Skeletal muscle tissue (tissue), 5 donors: ENCODE measurements around the gene MLLT6. TPM values are rescaled to one million over a fixed set of nuclear protein-coding genes. Genes with fewer than 3 reads are reported as not detected.

Experiments
- H3K27ac ChIP-seq: one replicate; pipeline ENCODE4 v1.7.0; 2013; ENCODE audit warnings: mild to moderate bottlenecking, low read depth, low read length, inconsistent platforms
- H3K27me3 ChIP-seq, 3 donors: one replicate each; pipeline ENCODE4 v1.7.0; 2013; ENCODE audit warnings: low read length in 3 of 3; ENCODE audit not compliant: control insufficient read depth in 3 of 3, insufficient read depth in 3 of 3
- H3K36me3 ChIP-seq, 3 donors: one replicate each; pipeline ENCODE4 v1.7.0; 2013; ENCODE audit warnings: low read length in 3 of 3; ENCODE audit not compliant: control insufficient read depth in 3 of 3, insufficient read depth in 3 of 3
- H3K4me1 ChIP-seq, 3 donors: one replicate each; pipeline ENCODE4 v1.7.0; 2013; ENCODE audit warnings: low read length in 3 of 3, mild to moderate bottlenecking in 3 of 3; ENCODE audit not compliant: control insufficient read depth in 3 of 3, insufficient read depth in 3 of 3
- H3K4me3 ChIP-seq, 3 donors: one replicate each; pipeline ENCODE4 v1.7.0; 2013; ENCODE audit warnings: low read length in 3 of 3
- H3K9ac ChIP-seq, 3 donors: one replicate each; pipeline ENCODE4 v1.7.0; 2013; ENCODE audit warnings: low read length in 3 of 3, mild to moderate bottlenecking in 3 of 3, moderate library complexity in 2 of 3, low read depth in 1 of 3
- H3K9me3 ChIP-seq, 3 donors: one replicate each; pipeline ENCODE4 v1.7.0; 2013; ENCODE audit warnings: low read length in 3 of 3; ENCODE audit not compliant: control insufficient read depth in 3 of 3
- small RNA-seq: library from RNA; depleted of rRNA; stranded (forward); fragments of <200 nt; gene quantifications from one replicate; pipeline ENCODE3, GENCODE V24; 2014
- total RNA-seq: library from RNA; depleted of rRNA; stranded (reverse); fragments of >200 nt; gene quantifications from one replicate; pipeline ENCODE4 v1.2.3, GENCODE V29; 2014
- donor health status: Osteomylitis.

The MLLT6 gene
- total RNA-seq, 1 donor from 2014 or later, result 16.2 TPM

DNA sequence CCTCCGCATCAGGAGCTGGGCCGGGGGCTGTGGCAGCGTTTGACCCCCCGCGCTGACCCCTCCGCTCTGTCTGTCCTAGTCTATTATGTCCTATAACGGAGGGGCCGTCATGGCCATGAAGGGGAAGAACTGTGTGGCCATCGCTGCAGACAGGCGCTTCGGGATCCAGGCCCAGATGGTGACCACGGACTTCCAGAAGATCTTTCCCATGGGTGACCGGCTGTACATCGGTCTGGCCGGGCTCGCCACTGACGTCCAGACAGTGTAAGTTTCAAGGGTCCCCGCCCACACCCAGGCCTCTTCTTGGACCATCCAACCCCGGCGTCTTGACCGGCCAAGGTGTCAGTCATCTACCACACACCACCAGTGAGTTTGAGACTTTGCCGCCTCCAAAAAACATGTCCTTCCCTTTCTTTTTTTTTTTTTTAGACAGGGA, 48.0 kb downstream of the MLLT6 start:
- Histone ChIP-seq H3K4me1 (peaks cover 36 to 56% (median 45%) of the 10 kb centered on the region in 3 donors), H3K9me3 (no peaks in the 10 kb centered on the region), H3K4me3 (peak overlapping the region; percentile 98 to 99 (median 99)), H3K27ac (peak overlapping the region; percentile 94), H3K27me3 (peaks cover 0 to 38% (median 29%) of the 10 kb centered on the region in 3 donors), H3K9ac (peak overlapping the region; percentile 97 to 98 (median 97)), H3K36me3 (peaks cover 16 to 21% (median 18%) of the 10 kb centered on the region in 3 donors)

DNA sequence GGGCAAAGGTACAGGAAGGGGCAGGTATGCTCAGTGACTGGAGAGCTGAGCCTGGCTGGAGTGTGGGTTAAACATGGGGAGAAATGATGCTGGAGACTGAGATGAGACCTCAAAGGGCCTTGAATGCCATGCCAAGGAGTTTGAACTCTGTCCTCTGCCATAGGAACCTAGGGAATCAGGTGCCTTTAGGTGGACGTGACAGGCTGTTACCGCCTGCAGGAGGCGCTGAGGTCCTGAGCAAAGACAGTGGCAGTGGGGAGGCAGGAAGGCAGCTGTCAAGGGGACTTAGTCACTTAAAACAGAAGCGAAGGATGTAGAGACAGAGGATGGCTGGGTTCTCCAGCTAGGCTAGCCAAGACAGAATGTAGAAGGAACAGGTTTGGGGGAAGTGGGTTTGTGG, 56.5 kb downstream of the MLLT6 start:
- no peak overlapping the region for H3K27ac ChIP-seq
- no peaks in the 10 kb centered on the region for H3K9me3 ChIP-seq
- no peaks in the 10 kb centered on the region for H3K4me1 ChIP-seq
- H3K4me3 ChIP-seq, result no peak overlapping the region
- H3K27me3 ChIP-seq, result no peaks in the 10 kb centered on the region
- peak overlapping the region in 1 of 3 donors; percentile 8 for H3K9ac ChIP-seq
- H3K36me3 ChIP-seq, result peaks cover 54 to 63% (median 61%) of the 10 kb centered on the region in 3 donors

DNA sequence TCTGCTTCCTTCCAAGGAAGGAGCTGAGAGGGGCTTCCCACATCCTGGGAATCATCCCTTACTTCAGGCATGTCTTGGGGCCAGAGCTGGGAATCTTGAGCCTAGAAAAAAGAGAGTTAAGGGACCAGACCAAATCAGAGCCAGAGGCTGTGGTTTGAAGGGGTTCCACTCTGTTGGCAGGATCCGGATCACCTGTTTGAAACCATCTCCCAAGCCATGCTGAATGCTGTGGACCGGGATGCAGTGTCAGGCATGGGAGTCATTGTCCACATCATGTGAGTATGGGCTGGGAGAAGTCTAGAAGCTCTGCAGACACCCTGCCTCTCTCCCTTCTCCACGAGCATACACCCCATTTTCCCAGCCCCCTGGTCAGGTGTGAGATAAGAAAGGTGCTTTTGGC, 57.2 kb downstream of the MLLT6 start:
- Histone ChIP-seq H3K27me3 (no peaks in the 10 kb centered on the region), H3K4me3 (no peak overlapping the region), H3K9ac (no peak overlapping the region), H3K9me3 (no peaks in the 10 kb centered on the region), H3K36me3 (peaks cover 58 to 69% (median 65%) of the 10 kb centered on the region in 3 donors), H3K27ac (no peak overlapping the region), H3K4me1 (no peaks in the 10 kb centered on the region)

DNA sequence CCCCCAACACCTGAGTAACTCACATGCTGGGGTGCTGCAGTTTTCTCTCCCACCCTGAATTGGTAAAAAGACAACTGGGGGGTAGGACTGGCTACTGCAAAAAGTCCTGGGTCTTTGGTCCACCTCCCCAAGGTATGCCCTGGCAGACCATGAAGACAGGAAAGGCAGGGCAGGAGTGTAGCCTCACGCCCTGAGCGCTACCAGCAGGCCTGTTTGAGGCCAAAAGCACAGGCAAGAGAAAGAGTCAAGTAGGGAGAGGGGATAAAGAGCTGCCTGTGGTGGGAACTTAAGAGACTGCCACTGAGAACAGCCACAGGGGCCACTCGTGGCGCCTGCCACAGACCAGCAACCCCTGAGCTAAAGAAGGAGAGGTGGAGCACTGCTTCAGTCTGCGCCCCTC, 61.3 kb downstream of the MLLT6 start:
- Histone ChIP-seq H3K4me3 (no peak overlapping the region), H3K4me1 (no peaks in the 10 kb centered on the region), H3K9me3 (no peaks in the 10 kb centered on the region), H3K9ac (no peak overlapping the region), H3K36me3 (peaks cover 72 to 89% (median 79%) of the 10 kb centered on the region in 3 donors), H3K27ac (no peak overlapping the region), H3K27me3 (no peaks in the 10 kb centered on the region)

DNA sequence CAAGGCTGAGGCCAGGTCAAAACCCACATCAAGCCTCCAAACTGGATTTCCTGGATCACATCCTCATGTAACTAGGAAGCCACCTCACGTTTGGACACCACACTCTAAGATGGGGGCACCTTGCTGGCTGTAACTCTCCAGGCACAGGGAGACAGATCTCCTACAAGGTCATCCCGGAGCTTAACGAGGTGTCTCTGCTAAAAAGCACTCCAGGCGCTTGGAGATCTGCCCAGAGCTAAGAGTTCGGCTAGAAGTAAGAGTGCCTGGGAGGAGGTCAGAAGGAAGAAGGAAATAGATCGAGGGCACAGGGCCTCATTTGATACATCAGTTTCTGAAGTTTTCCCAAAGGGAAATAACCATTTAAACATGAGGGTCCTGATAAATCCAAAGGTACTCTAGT, 63.3 kb downstream of the MLLT6 start:
- Histone ChIP-seq H3K4me1 (no peaks in the 10 kb centered on the region), H3K36me3 (peaks cover 71 to 91% (median 81%) of the 10 kb centered on the region in 3 donors), H3K27me3 (no peaks in the 10 kb centered on the region), H3K9ac (no peak overlapping the region), H3K4me3 (no peak overlapping the region), H3K27ac (no peak overlapping the region), H3K9me3 (no peaks in the 10 kb centered on the region)

DNA sequence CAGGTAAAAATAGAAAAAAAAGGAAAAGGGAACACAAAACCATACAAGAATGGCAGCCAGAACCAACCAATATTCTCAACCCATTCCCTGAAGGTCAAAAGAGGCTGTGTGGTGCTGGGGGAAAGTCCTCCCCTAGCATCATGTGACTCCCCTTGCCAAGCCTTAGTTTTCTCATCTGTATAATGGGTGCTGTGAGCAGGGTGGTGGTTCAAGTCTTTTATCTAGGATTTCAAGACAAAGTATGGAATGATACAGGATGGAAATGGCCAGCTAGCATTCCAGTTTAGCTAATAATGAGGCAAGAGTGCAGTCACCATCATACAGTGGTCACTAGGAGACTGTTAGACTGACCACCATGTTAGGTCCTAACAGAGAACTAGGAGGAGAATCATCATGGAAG, 68.2 kb downstream of the MLLT6 start:
- Histone ChIP-seq H3K27ac (no peak overlapping the region), H3K9ac (no peak overlapping the region), H3K9me3 (no peaks in the 10 kb centered on the region), H3K36me3 (peaks cover 75 to 83% (median 78%) of the 10 kb centered on the region in 3 donors), H3K4me3 (no peak overlapping the region), H3K27me3 (no peaks in the 10 kb centered on the region), H3K4me1 (no peaks in the 10 kb centered on the region)

DNA sequence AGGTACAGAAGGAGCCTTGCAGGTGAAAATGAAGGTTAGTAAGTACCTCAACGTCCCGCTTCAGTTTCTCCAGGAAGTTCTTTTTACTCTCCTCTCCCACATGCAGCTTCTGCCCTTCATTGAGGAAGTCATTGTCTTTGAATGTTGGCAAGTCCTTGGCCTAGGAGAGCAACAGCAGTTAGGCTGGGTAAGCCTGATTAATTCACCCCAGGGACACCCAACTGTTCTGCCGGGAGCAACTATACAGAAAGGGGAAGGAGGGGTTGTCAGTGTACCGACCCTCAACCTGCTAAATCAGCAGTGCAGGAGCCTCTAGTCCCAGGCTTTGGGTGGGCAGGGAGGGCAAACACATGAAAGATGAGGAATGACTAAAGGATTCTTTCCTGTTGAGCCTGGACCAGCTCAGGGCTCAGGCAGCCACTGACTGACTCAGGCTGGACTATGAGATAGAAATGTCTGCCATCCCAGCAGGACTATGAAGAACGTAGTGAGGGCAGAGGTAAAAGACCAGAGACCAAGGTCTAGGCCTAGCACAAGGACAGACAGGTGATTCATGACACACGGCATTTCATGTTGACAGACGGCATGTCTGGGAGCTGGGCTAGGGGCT, 72.7 kb downstream of the MLLT6 start:
- H3K4me1 ChIP-seq, result no peaks in the 10 kb centered on the region
- H3K27me3 ChIP-seq, result no peaks in the 10 kb centered on the region
- no peak overlapping the region for H3K27ac ChIP-seq
- H3K4me3 ChIP-seq, result no peak overlapping the region
- H3K36me3 ChIP-seq, result peaks cover 80 to 86% (median 83%) of the 10 kb centered on the region in 3 donors
- H3K9ac ChIP-seq, result no peak overlapping the region
- no peaks in the 10 kb centered on the region for H3K9me3 ChIP-seq

Small RNAs within 50 kb of the gene (small RNA-seq; reads per million reads assigned to genes)
- gene MIR4726 (not detected), gene MIR4734 (not detected), gene RNA5SP440 (0.46 reads per million, percentile 58 among the genes with 10 or more reads in this experiment), gene RNU6-866P (not detected)

Other genes starting within 250 kb of the MLLT6 start
- gene SRCIN1, start 99.3 kb upstream of the MLLT6 start, total RNA-seq, result 0.52 TPM
- gene EPOP, start 30.3 kb upstream of the MLLT6 start, total RNA-seq, result 0.52 TPM
- 3.1 TPM for gene CISD3, start 25.1 kb downstream of the MLLT6 start, total RNA-seq
- 3.1 TPM for gene PCGF2, start 43.1 kb downstream of the MLLT6 start, total RNA-seq
- gene PSMB3, start 47.5 kb downstream of the MLLT6 start, total RNA-seq, result 156 TPM
- gene PIP4K2B, start 94.3 kb downstream of the MLLT6 start, total RNA-seq, result 37.6 TPM
- 12.0 TPM for gene CWC25, start 120.0 kb downstream of the MLLT6 start, total RNA-seq
- gene RPL23, start 148.4 kb downstream of the MLLT6 start, total RNA-seq, result 2,779 TPM
- 37.1 TPM for gene LASP1, start 164.8 kb downstream of the MLLT6 start, total RNA-seq